GM21390 (cell line): Measurements from ENCODE around the gene DQX1.

Experiments
- ATAC-seq: cut with Tn5 transposase; IDR thresholded peaks from one replicate; pipeline ENCODE4 v1.9.1; 2021; ENCODE audit not compliant: unreplicated experiment

Gene DQX1

DNA sequence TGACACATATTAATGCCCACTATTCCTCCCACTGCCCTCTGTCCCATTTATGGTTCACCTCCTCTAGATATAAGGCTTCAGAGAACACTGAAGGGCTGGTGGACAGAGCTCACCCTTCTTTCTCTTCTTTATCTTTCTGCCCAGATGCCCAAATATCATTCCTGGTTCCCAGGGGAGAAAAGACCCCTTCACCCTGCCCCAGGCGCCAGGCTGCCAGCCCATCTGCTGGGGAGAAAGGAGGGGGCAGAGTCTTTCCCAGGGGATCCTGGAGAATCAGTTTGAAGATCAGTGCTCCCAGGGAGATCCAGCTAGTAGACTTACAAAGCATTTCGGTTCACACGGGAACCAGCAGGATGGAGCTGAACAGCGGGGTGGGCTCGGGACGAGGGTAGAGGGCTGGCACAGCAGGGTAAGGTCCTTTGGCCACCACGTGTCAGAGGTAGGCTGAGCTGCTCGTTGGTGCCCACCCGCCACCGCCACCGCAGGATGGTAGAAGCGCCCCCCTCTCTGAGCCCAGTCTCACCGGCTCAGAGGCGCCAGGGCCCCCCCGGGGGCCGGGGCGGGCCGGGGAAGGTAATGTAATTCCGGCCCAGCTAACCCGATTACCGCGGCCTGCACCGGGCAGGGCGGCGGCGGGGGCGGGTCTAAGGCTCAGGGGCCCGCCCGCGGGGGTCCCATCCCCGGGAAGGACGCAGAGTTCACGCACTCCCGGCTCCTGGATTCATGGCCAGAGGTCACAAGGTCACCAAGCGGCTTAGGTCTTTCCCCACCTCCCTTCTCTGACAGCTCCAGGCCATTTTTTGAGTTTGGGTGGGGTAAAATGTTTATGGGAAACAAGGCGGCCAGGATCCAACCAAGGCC, 13.1 kb downstream of the DQX1 start:
- ATAC-seq, result no peak

DNA sequence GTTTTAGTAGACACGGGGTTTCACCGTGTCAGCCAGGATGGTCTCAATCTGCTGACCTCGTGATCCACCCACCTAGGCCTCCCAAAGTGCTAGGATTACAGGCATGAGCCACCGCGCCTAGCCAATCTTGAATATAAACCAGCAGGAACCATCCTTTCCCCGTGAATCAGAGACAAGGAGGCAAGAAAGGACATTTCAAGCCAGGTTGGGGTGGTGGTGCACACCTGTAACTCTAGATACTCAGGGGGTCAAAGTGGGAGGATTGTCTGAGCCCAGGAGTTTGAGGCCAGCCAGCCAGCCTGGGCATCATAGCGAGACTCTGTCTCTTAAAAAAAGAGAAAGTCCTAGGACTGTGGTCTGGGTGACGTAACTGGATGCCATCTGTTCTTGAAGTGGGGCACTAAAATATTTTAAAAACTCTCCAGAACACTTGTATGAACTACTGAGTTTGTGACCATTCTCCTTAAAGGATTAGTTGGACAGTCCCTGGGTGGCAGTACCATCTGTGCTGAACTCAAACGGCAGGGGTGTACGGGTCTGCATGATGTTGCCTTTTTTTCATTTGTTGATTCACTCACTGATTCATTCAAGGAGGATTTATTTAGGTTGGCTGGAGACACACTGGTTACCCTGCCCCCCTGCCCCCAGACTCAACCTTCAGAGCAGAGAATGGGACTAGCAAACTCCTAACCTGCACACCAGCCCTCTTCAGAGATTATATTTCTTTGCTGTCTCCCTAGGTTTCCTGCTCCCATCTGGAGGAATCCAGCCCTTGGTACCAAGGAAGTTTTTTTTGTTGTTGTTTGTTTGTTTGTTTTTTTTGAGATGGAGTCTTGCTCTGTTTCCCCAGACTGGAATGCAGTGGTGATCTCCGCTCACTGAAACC, 14.7 kb downstream of the DQX1 start:
- no peak for ATAC-seq

DNA sequence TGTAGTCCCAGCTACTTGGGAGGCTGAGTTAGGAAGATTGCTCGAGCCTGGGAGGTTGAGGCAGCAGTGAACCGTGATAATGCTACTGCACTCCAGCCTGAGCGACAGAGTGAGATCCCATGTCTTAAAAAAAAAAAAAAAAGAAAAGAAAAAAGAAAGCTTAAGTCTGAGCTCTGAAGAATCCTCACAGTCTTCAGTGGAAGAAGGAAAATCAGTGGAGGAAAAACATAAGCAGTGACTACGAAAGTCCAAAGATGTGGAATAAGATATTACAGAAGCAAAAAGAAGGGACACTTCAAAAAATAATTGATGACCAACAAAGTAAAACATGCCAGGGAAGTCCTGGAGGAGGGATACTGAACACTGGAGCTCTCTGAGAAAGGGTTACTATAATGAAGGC, 15.8 kb downstream of the DQX1 start:
- no peak for ATAC-seq

DNA sequence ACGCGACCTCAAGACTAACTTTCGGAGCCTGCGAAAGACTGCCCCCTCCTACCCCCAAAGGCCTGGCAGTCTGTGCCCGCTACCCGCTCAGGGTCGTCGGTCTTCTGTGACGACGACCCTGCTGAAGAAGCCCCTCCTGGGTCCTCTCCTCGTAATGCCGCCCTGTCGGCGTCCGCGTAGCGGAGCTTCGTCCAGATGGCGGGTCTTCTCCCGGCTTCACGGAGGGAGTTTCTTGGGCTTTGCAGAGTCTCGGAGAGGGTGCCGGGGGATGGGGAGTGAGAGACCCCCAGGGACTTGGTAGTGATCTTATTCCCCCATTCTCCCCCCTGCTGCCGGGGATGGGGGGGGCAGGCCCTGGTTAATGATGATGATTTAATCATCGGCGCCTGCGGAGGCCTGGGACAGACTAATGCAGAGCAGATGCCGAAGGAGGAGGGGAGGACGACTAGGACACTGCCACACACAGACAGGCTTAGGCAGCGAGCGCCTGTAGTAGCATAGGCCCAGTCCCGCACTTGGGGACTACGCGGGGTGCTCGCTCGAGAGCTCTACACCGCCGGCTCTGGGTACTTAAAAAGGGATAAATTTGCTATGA, 18.0 kb downstream of the DQX1 start:
- ATAC-seq, result no peak

DNA sequence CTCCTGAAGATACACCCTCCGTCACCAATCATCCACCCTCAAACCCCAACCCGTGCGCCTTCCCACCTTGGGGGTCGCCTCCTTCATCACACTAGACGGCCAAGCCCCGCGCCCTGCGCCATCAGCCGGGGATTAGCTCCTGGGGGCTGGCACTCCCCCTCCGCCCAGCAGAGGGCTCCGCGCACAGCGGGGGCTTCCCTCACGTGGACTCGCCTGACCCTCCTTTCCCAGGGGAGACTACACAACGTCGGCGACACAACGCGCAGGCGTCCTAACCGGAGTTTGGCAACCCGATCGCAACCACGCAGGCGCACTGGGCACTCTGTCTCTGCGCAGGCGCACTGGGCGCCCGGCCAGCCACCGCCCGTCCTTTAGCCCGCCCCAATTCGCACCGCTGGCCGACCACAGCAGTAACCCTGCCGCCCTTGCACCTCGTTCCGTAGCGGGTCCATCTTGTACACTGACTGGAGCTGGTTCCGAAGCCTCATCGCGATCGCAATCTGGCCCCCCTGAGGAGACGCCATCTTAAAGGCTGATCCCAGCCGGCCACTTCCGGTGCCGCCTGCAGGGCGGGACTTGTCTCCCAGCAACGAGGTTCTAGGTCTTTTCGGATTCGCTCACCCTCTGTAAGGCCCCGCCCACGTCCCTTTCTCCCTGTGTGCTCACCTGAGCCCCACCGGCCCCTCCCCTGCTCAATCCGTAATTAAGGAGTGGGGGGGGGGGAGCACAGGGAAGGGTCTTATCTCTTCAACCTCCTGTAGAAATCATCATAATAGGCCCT, 18.7 kb downstream of the DQX1 start, which contains the start of gene PCGF1:
Gene PCGF1 (minus strand): TSS at position 551 of the 781 bp plus-strand sequence. CDS start 27 bp downstream, at position 524.
- peak; percentile 88 for ATAC-seq

DNA sequence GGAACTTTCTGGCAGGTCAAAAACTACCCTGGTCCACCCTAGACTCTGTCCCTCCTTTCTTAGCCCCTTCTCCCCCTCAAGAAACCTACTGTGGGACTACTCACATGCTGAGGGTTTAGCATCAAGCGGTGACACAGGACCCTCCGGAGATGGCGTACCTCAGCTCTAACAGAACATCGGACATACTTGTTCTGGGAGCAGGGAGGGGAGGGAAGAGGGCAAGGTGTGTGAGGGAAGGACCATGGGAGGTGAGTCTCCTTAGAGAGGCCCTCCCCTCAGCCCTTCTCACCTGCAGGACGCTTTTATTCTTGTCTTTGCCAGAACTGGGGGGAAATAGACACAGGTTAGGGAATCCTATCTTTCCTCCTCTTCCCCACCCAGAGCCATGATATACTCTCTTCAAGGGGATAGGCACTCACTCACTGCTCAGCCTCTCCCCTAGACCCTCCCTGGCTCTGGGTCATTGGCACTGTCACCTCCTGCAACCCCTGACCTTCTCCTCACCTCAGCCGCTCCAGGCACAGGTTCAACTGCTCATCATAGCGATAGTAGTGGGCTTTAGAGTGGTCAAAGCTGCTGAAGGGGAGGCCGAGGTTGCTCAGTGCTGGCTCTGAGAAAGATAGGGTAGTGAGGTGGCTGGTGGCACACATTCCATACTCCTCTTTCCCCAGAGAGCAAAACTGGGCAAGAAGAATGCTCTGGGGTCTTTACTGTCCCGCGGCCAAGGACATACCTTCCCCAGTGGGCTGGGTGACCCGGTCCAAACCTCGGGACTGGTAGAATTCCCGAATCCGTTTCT, 20.4 kb downstream of the DQX1 start:
- ATAC-seq, result no peak

DNA sequence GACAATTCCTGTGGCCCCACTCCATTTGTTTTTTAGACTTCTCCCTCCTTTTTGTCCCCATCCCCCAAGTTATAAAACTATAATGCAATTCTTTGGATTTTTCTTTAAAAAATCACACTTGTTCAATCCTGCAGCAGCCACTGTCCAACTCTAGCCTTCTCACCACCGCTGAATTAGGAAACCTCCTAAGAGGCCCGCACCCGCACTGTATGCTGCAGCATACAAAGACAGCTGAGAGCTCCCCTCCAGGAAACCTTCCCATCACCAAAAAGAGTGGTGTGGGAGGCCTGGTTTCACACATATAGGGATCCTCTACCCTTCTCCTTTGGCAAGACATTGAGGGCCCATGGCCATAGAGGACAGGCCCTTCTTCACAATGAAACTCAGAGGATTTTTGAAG, 21.4 kb downstream of the DQX1 start:
- no peak for ATAC-seq

DNA sequence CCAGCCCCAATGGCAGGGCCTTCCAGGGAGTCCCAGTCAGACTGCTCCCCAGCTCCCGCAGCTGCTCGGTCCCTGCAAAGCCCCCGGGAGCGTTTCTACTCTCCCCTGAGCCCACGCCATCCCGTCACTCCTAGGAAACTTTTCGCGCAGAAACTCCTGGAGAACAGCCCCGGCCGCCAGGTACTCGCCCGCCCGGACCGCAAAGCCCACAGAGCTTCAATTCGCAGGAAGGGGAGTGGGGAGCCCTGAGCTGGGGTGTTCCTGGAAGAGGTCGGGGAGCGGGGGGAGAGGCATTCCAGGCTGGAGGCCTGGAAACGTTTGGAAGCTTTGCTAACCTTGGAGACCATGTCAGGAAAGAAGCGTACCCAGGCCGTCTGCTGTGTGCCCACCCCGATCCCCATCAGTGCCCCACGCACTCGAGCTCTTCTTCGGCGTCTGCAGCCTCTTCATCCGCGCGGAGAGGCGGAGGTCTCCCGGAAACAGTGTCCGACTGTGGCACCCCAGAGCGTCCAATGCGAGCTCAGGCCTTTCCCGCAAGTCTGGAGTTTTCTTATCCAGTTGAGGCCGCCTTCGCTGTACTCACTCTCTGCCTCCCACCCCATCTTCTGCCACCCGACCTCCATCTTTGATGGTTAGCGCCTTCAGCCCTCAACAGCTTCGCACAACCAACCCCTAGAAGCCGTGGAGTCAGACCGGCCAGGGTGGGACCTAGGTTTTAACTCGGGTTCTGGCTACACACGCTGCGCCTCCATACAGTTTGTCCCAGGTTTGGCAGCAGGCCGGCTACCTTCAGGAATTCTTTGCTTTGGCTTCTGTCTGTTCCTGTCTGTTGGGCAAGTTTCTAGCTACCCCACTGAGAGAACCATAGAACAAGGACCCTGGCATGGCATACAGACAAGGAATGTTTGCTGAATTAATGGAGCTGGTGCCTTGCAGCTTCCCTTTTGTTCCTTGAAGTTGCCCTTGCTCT, 22.2 kb downstream of the DQX1 start:
- ATAC-seq, result no peak

DNA sequence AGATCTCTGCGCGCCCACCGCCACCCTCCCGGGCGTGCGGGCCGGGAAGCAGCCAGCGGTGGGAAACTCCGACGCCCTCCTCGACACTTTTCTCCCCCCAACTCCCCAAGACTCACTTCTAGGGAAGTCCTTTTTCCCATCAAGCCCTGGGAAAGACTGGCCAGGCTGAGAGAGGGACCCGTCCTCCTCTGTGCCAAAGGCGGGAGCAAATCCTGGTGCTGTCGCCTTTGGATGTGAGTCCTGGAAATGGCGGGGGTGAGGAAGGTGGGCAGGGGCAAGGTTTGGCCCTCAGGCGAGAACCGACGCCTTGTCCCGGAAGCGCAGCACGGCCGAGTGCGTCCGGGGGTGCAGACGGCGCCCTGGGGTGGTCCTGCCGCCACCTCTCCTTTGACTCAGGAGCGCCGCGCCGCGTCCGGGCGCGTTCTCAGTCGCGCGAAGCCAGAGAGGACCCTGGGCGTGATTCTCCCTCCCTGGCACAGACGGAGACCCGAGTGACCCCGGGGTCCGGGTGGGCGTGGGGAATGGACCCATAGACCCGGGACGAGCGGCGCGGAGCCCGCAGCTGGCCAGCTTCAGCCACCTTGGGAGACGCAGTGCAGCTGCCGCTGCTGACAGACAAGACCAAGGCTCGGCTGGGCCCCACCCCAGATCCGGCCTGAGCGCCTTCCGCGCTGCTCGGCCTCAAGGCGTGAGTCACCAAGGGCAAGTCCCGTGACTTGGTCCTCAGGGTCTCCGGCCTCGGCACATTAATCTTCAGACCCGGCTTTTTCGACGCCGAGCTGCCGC, 23.1 kb downstream of the DQX1 start:
- ATAC-seq, result peak; percentile 35

DNA sequence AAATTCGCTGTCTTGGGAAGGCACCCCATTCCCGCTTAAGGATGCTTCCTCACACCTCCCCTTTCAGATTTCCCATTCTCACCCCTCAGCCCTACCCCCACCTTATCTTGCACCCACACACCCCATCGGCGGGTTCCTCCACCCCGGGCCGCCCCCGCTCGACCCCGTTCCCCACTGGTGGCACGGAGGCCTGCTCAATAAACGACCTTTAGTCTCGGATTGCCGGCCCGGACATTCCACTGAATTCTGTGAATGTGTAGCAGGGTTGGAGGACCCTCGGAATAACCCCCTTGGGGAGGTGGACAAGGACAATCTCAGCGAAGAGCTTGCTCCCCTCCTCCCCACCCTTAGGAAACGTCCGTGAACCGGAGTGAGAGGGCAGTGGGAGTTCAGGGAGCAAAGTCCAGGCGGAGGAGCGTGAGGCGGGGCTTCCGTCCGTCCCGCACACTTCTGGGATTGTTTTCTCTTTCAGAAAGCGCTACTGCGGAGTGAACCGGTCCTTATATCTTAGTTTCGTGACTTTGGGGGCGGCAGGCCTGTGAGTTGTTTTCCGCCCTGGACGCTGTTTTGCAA, 23.8 kb downstream of the DQX1 start:
- ATAC-seq, result no peak

DNA sequence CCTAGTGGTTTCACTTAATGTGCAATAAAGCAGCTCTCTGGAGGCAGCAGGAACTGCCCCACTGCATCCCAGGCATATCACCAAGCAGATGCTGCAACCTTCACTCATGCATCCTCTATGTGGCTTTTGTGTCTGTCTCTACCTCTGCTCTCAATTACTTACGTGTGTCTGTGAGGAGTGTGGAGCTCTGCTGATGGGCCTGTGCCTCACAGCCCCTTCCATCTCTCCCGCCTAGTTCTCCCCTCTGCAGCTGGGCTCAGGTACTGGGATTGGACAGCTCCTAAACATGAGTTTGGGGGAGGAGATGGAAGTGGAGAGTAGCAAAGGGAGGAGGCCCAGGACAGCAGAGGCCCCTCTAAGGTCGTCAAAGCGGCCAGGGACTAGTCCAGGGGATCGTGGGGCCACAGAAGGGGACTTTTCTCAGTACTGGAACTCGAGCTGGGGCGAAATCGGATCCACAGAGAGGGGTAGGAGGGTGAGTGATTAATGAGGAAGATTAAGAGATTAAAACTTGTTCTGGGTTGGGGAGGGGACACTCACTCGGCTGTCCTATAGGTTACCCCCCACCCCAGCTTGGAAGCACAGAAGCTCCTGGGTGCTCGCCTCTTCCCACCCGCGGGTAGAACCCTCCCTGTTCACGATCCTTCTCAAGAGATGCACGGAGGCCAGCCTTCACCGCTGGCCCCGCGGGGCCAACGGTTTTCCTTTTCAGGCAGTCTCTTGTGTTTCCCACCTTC, 24.5 kb downstream of the DQX1 start:
- ATAC-seq, result no peak

DNA sequence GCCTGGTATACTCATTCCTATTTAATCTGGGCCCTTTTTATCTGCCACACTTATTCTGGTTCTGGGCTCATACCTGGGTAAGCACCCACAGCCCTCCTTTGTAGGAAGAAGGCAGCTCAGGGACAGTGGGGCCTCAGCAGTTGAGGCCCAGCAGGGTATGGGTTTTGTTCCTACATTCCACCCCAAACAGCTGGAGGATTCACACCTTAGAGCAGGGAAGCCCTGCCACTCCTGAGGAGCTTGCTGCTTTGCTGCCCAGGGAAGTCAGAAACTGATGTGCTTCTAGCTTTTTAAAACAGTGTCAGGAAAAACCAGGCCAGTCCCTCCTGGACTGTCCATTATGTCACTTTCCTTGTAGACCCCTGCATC, 25.5 kb downstream of the DQX1 start:
- no peak for ATAC-seq

DNA sequence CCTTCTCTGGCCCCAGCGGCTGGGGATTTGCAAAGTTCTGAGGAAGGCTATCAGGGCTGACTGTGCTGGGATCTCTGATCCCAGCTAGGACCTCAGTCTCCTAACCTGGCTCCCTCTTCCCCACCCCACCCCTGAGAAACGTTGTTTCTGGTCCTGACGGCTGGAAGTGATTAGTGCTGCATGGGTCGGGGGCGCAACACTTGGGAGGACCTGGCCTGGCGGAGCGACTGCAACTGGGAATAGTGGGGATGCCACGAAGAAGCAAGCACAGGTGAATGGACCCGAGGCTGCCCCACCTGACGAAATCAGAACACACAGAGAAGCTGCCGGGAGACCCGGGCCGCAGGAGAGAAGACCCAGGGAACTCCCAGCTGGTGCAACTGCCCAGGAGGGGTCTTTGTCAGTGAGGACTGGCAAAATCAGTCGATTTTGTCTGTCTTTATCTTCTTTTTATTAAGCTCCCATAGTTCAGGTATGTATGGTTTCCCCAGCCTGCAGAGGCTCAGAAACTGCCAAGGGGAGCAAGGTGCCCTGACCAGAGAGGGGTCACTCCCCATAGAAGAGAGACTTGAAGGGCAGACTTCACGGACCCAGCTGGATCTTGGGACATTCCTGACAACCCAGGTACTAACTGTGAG, 26.0 kb downstream of the DQX1 start:
- ATAC-seq, result no peak

DNA sequence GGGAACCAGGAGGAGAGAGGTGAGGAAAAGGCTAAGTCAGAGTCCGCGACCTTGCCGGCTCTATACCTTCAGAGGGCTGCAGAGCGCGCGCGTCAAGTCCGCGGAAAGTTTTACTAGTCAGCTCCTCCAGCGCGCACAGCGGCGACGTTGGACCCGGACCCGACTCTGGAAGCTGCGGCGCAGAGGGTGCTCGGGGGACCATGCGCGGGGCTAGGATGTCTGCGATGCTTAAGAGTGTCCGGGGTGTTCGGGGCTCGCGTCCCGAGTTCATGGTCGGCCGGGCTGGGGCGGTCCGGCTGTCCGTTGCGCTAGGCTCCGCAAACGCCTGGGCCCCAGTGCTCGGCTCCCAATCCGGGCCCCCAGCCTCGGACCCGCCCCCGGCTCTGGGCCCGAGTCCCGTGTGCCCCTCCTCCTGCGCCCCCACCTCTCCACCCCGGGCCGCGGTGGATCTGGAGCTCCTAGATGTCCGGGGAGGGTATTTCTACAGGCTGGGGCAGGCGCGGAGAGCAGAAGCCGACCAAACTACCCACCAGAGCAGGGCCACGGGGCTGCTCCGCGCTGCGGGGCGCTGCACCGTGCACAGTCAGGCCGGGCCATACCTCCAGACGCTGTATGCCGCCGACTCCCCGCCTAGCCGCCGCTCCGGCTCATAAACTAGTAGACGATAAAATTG, 26.6 kb downstream of the DQX1 start, which contains the start of gene LBX2:
Gene LBX2 (minus strand): TSS at position 337 of the 673 bp plus-strand sequence. CDS start 66 bp downstream, at position 271.
- ATAC-seq, result no peak

DNA sequence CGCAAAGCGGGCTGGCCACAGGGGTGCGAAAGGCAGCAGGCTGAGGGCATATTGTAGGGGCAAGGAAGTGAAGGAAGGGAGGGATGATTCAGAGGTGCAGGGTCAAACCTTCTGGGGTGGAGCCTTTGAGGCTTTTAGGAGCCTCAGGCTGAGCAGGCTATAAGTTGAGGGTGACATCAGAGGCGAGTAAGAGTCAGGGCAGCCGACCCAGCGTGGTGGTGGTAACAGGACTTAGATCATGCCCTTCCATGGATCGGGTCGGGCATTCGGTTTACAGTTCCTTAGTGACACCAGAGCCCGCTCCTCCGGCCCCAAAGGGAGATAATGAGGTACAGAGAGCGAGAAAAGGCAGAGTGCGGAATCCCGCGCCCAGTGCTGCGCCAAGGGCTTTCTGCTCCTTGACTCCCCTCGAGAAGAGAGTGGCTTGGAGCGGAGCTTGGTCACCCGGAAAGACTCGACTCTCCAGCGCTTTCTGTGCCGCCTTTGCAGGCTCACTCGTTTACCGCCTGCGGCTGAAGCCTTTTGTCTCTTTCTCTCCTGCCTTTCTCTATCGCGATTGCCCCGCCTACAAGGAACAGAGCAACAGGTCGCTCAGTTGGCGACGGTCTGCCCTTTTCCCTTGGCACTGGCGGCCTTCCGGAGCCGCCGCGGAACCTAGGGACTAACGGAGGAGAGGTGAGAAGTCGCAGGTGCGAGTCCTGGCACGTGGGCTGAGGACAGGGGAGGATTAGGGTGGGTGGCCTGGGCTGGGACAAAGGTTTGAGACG, 27.3 kb downstream of the DQX1 start:
- ATAC-seq, result no peak
